ENCODE data around the gene UMODL1. TPM values are rescaled to one million over a fixed set of nuclear protein-coding genes. Genes with fewer than 3 reads are reported as not detected.

UMODL1 gene
- total RNA-seq, 2 donors from 2014 or later = 0.35 to 0.37 TPM

DNA sequence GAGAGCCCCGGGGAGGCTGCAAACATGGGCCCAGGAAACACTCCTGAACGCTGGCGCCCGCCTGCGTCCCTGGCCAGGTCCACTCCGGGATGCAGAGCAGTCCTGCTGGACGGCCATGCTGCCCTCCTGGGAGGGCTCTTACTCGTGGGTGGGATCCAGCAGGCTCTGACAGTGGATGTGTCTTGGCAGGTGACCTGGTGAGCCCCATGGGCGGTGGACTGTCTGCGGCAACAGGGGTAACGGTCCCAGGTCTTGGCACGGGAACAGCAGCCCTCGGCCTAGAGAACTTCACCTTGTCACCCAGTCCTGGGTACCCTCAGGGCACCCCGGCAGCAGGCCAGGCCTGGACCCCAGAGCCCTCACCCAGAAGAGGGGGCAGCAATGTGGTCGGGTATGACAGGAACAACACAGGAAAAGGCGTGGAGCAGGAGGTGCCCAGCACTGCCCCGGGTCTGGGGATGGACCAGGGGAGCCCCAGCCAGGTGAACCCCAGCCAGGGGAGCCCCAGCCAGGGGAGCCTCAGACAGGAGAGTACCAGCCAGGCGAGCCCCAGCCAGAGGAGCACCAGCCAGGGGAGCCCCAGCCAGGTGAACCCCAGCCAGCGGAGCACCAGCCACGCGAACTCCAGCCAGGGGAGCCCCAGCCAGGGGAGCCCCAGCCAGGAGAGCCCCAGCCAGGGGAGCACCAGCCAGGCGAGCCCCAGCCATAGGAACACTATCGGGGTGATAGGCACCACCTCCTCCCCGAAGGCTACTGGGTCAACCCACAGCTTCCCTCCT, 39.8 kb downstream of the UMODL1 start:
- Histone ChIP-seq H3K36me3 (no peaks in the 10 kb centered on the region), H3K4me1 (no peaks in the 10 kb centered on the region), H3K4me3 (no peak overlapping the region), H3K27ac (no peak overlapping the region), H3K27me3 (no peaks in the 10 kb centered on the region), H3K9me3 (no peaks in the 10 kb centered on the region), H3K9ac (ENCODE audit: low read depth in 2 of 2, low read length in 2 of 2) (no peak overlapping the region)
- DNase-seq = no peak
- intact Hi-C loops (cut with DNase I) = no loop called here
- TF ChIP-seq, protein P1, sequence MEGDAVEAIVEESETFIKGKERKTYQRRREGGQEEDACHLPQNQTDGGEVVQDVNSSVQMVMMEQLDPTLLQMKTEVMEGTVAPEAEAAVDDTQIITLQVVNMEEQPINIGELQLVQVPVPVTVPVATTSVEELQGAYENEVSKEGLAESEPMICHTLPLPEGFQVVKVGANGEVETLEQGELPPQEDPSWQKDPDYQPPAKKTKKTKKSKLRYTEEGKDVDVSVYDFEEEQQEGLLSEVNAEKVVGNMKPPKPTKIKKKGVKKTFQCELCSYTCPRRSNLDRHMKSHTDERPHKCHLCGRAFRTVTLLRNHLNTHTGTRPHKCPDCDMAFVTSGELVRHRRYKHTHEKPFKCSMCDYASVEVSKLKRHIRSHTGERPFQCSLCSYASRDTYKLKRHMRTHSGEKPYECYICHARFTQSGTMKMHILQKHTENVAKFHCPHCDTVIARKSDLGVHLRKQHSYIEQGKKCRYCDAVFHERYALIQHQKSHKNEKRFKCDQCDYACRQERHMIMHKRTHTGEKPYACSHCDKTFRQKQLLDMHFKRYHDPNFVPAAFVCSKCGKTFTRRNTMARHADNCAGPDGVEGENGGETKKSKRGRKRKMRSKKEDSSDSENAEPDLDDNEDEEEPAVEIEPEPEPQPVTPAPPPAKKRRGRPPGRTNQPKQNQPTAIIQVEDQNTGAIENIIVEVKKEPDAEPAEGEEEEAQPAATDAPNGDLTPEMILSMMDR (IDR thresholded peaks at IDR 0.05) = no peak

DNA sequence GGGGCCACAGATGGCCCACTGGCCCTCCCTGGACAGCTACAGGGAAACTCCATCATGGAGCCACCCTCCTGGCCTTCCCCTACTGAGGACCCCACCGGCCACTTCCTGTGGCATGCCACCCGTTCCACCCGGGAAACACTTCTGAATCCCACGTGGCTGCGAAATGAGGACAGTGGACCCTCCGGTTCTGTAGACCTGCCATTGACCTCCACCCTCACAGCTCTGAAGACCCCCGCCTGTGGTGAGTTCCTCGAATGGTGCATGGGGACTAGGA, 40.3 kb downstream of the UMODL1 start:
- H3K27ac ChIP-seq = no peak overlapping the region
- H3K4me1 ChIP-seq = no peaks in the 10 kb centered on the region
- TF ChIP-seq, protein P1 (IDR thresholded peaks at IDR 0.05) = no peak
- no peaks in the 10 kb centered on the region for H3K9me3 ChIP-seq
- H3K4me3 ChIP-seq = no peak overlapping the region
- no peak for DNase-seq
- no peaks in the 10 kb centered on the region for H3K27me3 ChIP-seq
- intact Hi-C loops (cut with DNase I) = no loop called here
- H3K9ac ChIP-seq (ENCODE audit: low read depth in 2 of 2, low read length in 2 of 2) = no peak overlapping the region
- H3K36me3 ChIP-seq = no peaks in the 10 kb centered on the region

DNA sequence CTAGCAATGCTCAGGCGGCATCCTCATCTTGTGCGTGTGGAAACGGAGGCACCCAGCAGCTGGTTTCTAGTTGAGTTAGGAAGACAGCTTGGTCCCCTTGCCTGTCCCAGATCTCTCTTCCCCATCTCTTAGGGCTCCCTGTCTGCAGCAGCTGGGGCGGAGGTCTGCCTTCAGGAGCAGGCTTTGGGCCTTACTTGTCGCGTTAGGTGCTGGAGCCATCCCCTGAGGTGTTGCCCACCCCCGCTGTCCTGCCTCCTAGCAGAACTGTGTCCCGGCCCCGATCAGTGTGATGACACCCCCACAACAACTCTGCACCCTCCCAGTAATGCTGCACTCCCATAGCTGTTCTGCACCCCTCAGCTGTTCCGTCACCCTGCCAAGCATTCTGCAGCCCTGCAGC, 40.7 kb downstream of the UMODL1 start:
- intact Hi-C loops (cut with DNase I) = no loop called here
- TF ChIP-seq, protein P1 (IDR thresholded peaks at IDR 0.05) = no peak
- Histone ChIP-seq H3K27me3 (no peaks in the 10 kb centered on the region), H3K4me3 (no peak overlapping the region), H3K9me3 (no peaks in the 10 kb centered on the region), H3K36me3 (no peaks in the 10 kb centered on the region), H3K4me1 (no peaks in the 10 kb centered on the region), H3K27ac (no peak overlapping the region), H3K9ac (ENCODE audit: low read depth in 2 of 2, low read length in 2 of 2) (no peak overlapping the region)
- DNase-seq = no peak

DNA sequence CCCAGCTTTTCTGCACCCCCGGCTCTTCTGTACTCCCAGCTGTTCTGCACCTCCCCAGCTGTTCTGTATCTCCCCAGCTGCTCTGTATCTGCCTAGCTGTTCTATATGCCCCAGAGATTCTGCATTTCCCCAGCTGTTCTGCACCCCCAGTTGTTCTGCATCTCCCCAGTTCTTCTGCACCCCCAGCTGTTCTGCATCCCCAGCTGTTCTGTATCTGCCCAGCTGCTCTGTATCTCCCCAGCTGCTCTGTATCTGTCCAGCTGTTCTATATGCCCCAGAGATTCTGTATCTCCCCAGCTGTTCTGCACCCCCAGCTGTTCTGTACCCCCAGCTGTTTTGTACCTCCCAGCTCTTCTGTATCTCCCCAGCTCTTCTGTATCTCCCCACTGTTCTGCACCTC, 41.1 kb downstream of the UMODL1 start:
- DNase-seq = no peak
- intact Hi-C loops (cut with DNase I) = no loop called here
- TF ChIP-seq, protein P1 (IDR thresholded peaks at IDR 0.05) = no peak

DNA sequence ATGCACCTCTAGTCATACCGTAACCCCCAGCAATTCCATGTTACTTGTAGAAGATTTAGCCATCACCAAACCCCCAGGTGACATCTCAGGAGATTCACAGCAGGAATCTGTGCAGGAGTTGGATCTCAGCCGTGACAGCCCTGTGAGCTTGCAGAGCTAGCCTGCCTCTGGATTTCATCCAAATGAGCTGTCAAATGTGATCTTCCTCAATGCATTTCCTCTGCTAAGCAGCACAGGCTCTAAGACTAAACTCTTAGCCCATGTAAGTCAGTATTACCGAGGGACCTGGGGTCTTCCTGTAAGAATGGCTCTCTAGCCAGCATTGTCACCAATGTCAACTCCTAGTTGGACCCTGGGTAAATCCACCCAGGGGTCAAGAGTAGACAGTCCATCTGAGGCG, 41.7 kb downstream of the UMODL1 start:
- no peaks in the 10 kb centered on the region for H3K9me3 ChIP-seq
- no peaks in the 10 kb centered on the region for H3K36me3 ChIP-seq
- TF ChIP-seq, protein P1 (IDR thresholded peaks at IDR 0.05) = no peak
- no peak overlapping the region for H3K27ac ChIP-seq
- intact Hi-C loops (cut with DNase I) = no loop called here
- no peak overlapping the region for H3K9ac ChIP-seq (ENCODE audit: low read depth in 2 of 2, low read length in 2 of 2)
- no peaks in the 10 kb centered on the region for H3K4me1 ChIP-seq
- no peak overlapping the region for H3K4me3 ChIP-seq
- no peaks in the 10 kb centered on the region for H3K27me3 ChIP-seq
- DNase-seq = no peak

More for the DNA sequence above, 41.1 kb downstream of the UMODL1 start:
- Histone ChIP-seq H3K27ac (no peak overlapping the region), H3K27me3 (no peaks in the 10 kb centered on the region), H3K36me3 (no peaks in the 10 kb centered on the region), H3K9ac (ENCODE audit: low read depth in 2 of 2, low read length in 2 of 2) (no peak overlapping the region), H3K4me3 (no peak overlapping the region), H3K4me1 (no peaks in the 10 kb centered on the region), H3K9me3 (no peaks in the 10 kb centered on the region)

All from colonic mucosa (tissue), 4 donors.